ENCODE measurements around the gene QSOX2.

- TF ChIP-seq, protein P1, sequence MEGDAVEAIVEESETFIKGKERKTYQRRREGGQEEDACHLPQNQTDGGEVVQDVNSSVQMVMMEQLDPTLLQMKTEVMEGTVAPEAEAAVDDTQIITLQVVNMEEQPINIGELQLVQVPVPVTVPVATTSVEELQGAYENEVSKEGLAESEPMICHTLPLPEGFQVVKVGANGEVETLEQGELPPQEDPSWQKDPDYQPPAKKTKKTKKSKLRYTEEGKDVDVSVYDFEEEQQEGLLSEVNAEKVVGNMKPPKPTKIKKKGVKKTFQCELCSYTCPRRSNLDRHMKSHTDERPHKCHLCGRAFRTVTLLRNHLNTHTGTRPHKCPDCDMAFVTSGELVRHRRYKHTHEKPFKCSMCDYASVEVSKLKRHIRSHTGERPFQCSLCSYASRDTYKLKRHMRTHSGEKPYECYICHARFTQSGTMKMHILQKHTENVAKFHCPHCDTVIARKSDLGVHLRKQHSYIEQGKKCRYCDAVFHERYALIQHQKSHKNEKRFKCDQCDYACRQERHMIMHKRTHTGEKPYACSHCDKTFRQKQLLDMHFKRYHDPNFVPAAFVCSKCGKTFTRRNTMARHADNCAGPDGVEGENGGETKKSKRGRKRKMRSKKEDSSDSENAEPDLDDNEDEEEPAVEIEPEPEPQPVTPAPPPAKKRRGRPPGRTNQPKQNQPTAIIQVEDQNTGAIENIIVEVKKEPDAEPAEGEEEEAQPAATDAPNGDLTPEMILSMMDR (IDR thresholded peaks at IDR 0.05; ENCODE audit: low read length), result no peak
- TF ChIP-seq EZH2 (IDR thresholded peaks at IDR 0.05; ENCODE audit: borderline replicate concordance, low read length), result no peak
These were observed 29.4 kb upstream of the QSOX2 start for GRCh38 chr9:136274786-136275654.
